ENCODE data around the gene SSRP1.

SSRP1 gene

GRCh38 chr11:57318178-57318577 is 17.5 kb downstream of the SSRP1 start:
- H3K36me3 Mint-ChIP-seq = no peaks in the 10 kb centered on the region
- DNase-seq (ENCODE audit: low spot score in 2 of 2) (no peak), ATAC-seq (no peak)
- no peaks in the 10 kb centered on the region for H3K9me3 Mint-ChIP-seq
- no peak overlapping the region for H3K4me3 Mint-ChIP-seq
- H3K27ac Mint-ChIP-seq = no peak overlapping the region
- peaks cover 16% of the 10 kb centered on the region for H3K4me1 Mint-ChIP-seq

GRCh38 chr11:57316017-57316416 is 19.7 kb downstream of the SSRP1 start:
- Mint-ChIP-seq H3K4me1 (peaks cover 9% of the 10 kb centered on the region), H3K36me3 (no peaks in the 10 kb centered on the region), H3K9me3 (no peaks in the 10 kb centered on the region), H3K27ac (no peak overlapping the region), H3K4me3 (no peak overlapping the region)
- ATAC-seq (no peak), DNase-seq (ENCODE audit: low spot score in 2 of 2) (no peak)

- Mint-ChIP-seq H3K27ac (no peak overlapping the region), H3K36me3 (no peaks in the 10 kb centered on the region), H3K4me1 (peaks cover 12% of the 10 kb centered on the region), H3K4me3 (no peak overlapping the region), H3K9me3 (no peaks in the 10 kb centered on the region)
- no peak for DNase-seq (ENCODE audit: low spot score in 2 of 2)
- no peak for ATAC-seq
These were observed 20.2 kb downstream of the SSRP1 start for GRCh38 chr11:57315491-57315890.

- DNase-seq (ENCODE audit: low spot score in 2 of 2) (no peak), ATAC-seq (no peak)
- H3K4me1 Mint-ChIP-seq = peaks cover 21% of the 10 kb centered on the region
- H3K9me3 Mint-ChIP-seq = no peaks in the 10 kb centered on the region
- no peak overlapping the region for H3K4me3 Mint-ChIP-seq
- peaks cover 2% of the 10 kb centered on the region for H3K36me3 Mint-ChIP-seq
- H3K27ac Mint-ChIP-seq = no peak overlapping the region
These were observed 21.3 kb downstream of the SSRP1 start for GRCh38 chr11:57314221-57314973.

GRCh38 chr11:57313788-57314135 is 21.9 kb downstream of the SSRP1 start:
- ATAC-seq = no peak
- no peak for DNase-seq (ENCODE audit: low spot score in 2 of 2)
- Mint-ChIP-seq H3K27ac (no peak overlapping the region), H3K36me3 (peaks cover 8% of the 10 kb centered on the region), H3K4me1 (peaks cover 26% of the 10 kb centered on the region), H3K9me3 (no peaks in the 10 kb centered on the region), H3K4me3 (no peak overlapping the region)

- Mint-ChIP-seq H3K36me3 (peaks cover 8% of the 10 kb centered on the region), H3K9me3 (no peaks in the 10 kb centered on the region), H3K27ac (no peak overlapping the region), H3K4me1 (peaks cover 26% of the 10 kb centered on the region), H3K4me3 (no peak overlapping the region)
- ATAC-seq (no peak), DNase-seq (ENCODE audit: low spot score in 2 of 2) (no peak)
These were observed 22.5 kb downstream of the SSRP1 start for GRCh38 chr11:57313071-57313787.

GRCh38 chr11:57312511-57313021 is 23.1 kb downstream of the SSRP1 start:
- H3K9me3 Mint-ChIP-seq = no peaks in the 10 kb centered on the region
- peak overlapping the region; percentile 32 for H3K27ac Mint-ChIP-seq
- H3K4me3 Mint-ChIP-seq = peak overlapping the region; percentile 26
- ATAC-seq (no peak), DNase-seq (ENCODE audit: low spot score in 2 of 2) (no peak)
- peaks cover 26% of the 10 kb centered on the region for H3K4me1 Mint-ChIP-seq
- H3K36me3 Mint-ChIP-seq = peaks cover 8% of the 10 kb centered on the region

GRCh38 chr11:57311109-57311936 is 24.4 kb downstream of the SSRP1 start:
- peaks cover 8% of the 10 kb centered on the region for H3K36me3 Mint-ChIP-seq
- H3K9me3 Mint-ChIP-seq = no peaks in the 10 kb centered on the region
- peak overlapping the region; percentile 80 for H3K27ac Mint-ChIP-seq
- DNase-seq (ENCODE audit: low spot score in 2 of 2) (peak; percentile 28 to 82), ATAC-seq (peak; percentile 94)
- H3K4me1 Mint-ChIP-seq = peaks cover 26% of the 10 kb centered on the region
- peak overlapping the region; percentile 60 for H3K4me3 Mint-ChIP-seq

GRCh38 chr11:57310630-57311086 is 25.0 kb downstream of the SSRP1 start:
- no peaks in the 10 kb centered on the region for H3K9me3 Mint-ChIP-seq
- DNase-seq (ENCODE audit: low spot score in 2 of 2) (no peak), ATAC-seq (no peak)
- H3K36me3 Mint-ChIP-seq = peaks cover 8% of the 10 kb centered on the region
- H3K27ac Mint-ChIP-seq = peak overlapping the region; percentile 80
- H3K4me3 Mint-ChIP-seq = peak overlapping the region; percentile 60
- peaks cover 26% of the 10 kb centered on the region for H3K4me1 Mint-ChIP-seq

- ATAC-seq = no peak
- DNase-seq (ENCODE audit: low spot score in 2 of 2) = no peak
- Mint-ChIP-seq H3K4me1 (peaks cover 26% of the 10 kb centered on the region), H3K9me3 (no peaks in the 10 kb centered on the region), H3K27ac (no peak overlapping the region), H3K4me3 (peak overlapping the region; percentile 60), H3K36me3 (peaks cover 8% of the 10 kb centered on the region)
These were observed 25.6 kb downstream of the SSRP1 start for GRCh38 chr11:57310091-57310490.

- Mint-ChIP-seq H3K4me3 (no peak overlapping the region), H3K36me3 (peaks cover 8% of the 10 kb centered on the region), H3K4me1 (peaks cover 26% of the 10 kb centered on the region), H3K27ac (no peak overlapping the region), H3K9me3 (no peaks in the 10 kb centered on the region)
- no peak for ATAC-seq
- no peak for DNase-seq (ENCODE audit: low spot score in 2 of 2)
These were observed 26.3 kb downstream of the SSRP1 start for GRCh38 chr11:57309106-57310059.

GRCh38 chr11:57308426-57309060 is 27.1 kb downstream of the SSRP1 start:
- Mint-ChIP-seq H3K4me1 (peaks cover 34% of the 10 kb centered on the region), H3K9me3 (no peaks in the 10 kb centered on the region), H3K27ac (no peak overlapping the region), H3K36me3 (peaks cover 8% of the 10 kb centered on the region), H3K4me3 (no peak overlapping the region)
- DNase-seq (ENCODE audit: low spot score in 2 of 2) (no peak), ATAC-seq (no peak)

- no peak for ATAC-seq
- Mint-ChIP-seq H3K36me3 (peaks cover 8% of the 10 kb centered on the region), H3K4me3 (no peak overlapping the region), H3K27ac (no peak overlapping the region), H3K4me1 (peaks cover 40% of the 10 kb centered on the region), H3K9me3 (no peaks in the 10 kb centered on the region)
- DNase-seq (ENCODE audit: low spot score in 2 of 2) = no peak
These were observed 27.9 kb downstream of the SSRP1 start for GRCh38 chr11:57307666-57308270.
